GM12891 (cell line): ENCODE measurements around the gene RERE.

Experiments
- PAX5 ChIP-seq: IDR thresholded peaks from 2 replicates; pipeline ENCODE4 v1.6.1; 2011; ENCODE audit warnings: low read length, moderate library complexity, mild to moderate bottlenecking; ENCODE audit not compliant: insufficient read depth, severe bottlenecking
- POLR2A ChIP-seq: IDR thresholded peaks from 2 replicates; pipeline ENCODE4 v1.6.1; 2011; ENCODE audit warnings: low read depth, low read length, control low read depth
- POLR2AphosphoS5 ChIP-seq: IDR thresholded peaks from 2 replicates; pipeline ENCODE4 v1.6.1; 2011; ENCODE audit warnings: low read depth, low read length, control low read depth
- SPI1 ChIP-seq: IDR thresholded peaks from 2 replicates; pipeline ENCODE4 v1.6.1; 2011; ENCODE audit warnings: low read depth, low read length, control low read depth
- TAF1 ChIP-seq: IDR thresholded peaks from 2 replicates; pipeline ENCODE4 v1.6.1; 2011; ENCODE audit warnings: low read depth, low read length, control low read depth

- TF ChIP-seq POLR2AphosphoS5 (no peak), TAF1 (no peak), POLR2A (no peak), PAX5 (no peak), SPI1 (no peak)
Measured at GRCh38 chr1:8461351-8462110, 355.9 kb downstream of the RERE start.
